Body of pancreas (tissue), 4 donors: ENCODE results near the gene AVEN. TPM values are rescaled to one million over a fixed set of nuclear protein-coding genes. Genes with fewer than 3 reads are reported as not detected.

Experiments
- ATAC-seq: fragments of 150-250 bp; one replicate; pipeline ENCODE4 v1.9.1; 2016
- DNase-seq, 4 donors: peaks; one replicate each; pipeline ENCODE4 v3.0.0-alpha.2; 2019
- H3K27ac ChIP-seq, 4 donors: fragments of 200-600 bp; sonication (generic); 1 replicate in 3 of 4; 2 replicates in 1 of 4; pipeline versions ENCODE4 v1.5.1 to v1.6.1; 2016 to 2019; ENCODE audit warnings: mild to moderate bottlenecking in 1 of 4, mixed read lengths in 1 of 4, moderate library complexity in 1 of 4
- H3K27me3 ChIP-seq, 2 donors: fragments of 200-600 bp; sonication (generic); one replicate each; pipeline ENCODE4 v1.6.0; 2016; ENCODE audit warnings: mild to moderate bottlenecking in 1 of 2
- H3K36me3 ChIP-seq, 2 donors: fragments of 200-600 bp; sonication (generic); replicated peaks in 1 of 2; 2 replicates each; pipeline ENCODE4 v1.5.1; 2016; ENCODE audit warnings: low read depth in 2 of 2; ENCODE audit not compliant: insufficient read depth in 1 of 2
- H3K4me1 ChIP-seq: fragments of 200-600 bp; sonication (generic); one replicate; pipeline ENCODE4 v1.6.0; 2016
- H3K4me3 ChIP-seq, 2 donors: fragments of 200-600 bp; sonication (generic); 1 replicate in 1 of 2; 2 replicates in 1 of 2; pipeline ENCODE4 v1.5.1; 2016 to 2019
- H3K9me3 ChIP-seq, 3 donors: fragments of 200-600 bp; sonication (generic); 1 replicate in 2 of 3; 2 replicates in 1 of 3; pipeline ENCODE4 v1.5.1; 2016
- POLR2A ChIP-seq, 3 donors: fragments of 450-650 bp; IDR thresholded peaks; one replicate each; pipeline ENCODE4 v1.6.1; 2016; ENCODE audit warnings: antibody characterized with exemption in 3 of 3, mild to moderate bottlenecking in 2 of 3
- WGBS, 2 donors: methylation state at CpG; one replicate each; pipeline ENCODE4 v1.1.5; 2017; 5-methylcytosine and 5-hydroxymethylcytosine counted together
- intact Hi-C: fragments of 100-400 bp; cut with DNase I; formaldehyde crosslinking; loops from one replicate; pipeline ENCODE4 v1.15.1; 2023
- total RNA-seq, 2 donors: library from RNA; depleted of rRNA; stranded (reverse); fragments of >200 nt; gene quantifications; one replicate each; pipeline ENCODE4 v1.1.0, GENCODE V29; 2016
- TF ChIP-seq, protein P1 (sequence below), 7 experiments: fragments of 450-650 bp in 4 of 7; fragments of 200-600 bp in 3 of 7; sonication (generic) in 3 of 7; IDR thresholded peaks; one replicate each; pipeline ENCODE4 v1.5.1; 2016 to 2019; ENCODE audit warnings: antibody characterized with exemption in 7 of 7

AVEN gene
- total RNA-seq, 2 donors from 2014 or later, result 10.5 to 12.2 TPM

DNA sequence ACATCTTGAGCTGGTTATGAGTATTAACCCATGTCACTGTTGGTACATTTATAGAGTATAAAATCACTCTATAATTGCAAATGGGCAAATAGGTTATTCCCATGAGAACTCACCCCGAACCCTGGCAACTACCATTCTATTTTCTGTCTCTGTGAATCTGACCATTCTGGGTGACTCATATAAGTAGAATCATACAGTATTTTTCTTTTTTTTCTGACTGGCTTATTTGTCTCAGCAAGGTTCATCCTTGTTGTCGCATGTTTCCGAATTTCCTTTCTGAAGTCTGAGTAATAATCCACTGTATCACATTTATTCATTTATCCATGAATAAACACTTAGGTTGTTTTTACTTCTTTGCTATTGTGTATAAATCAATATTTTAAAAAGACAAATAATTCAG lies 130.6 kb downstream of the AVEN start:
- Histone ChIP-seq H3K4me3 (no peak overlapping the region), H3K36me3 (no peaks in the 10 kb centered on the region), H3K27me3 (no peaks in the 10 kb centered on the region), H3K27ac (no peak overlapping the region), H3K9me3 (no peaks in the 10 kb centered on the region), H3K4me1 (no peaks in the 10 kb centered on the region)
- 91 to 93% methylated on average over 3 of the region's 3 CpGs for WGBS, 2 donors
- intact Hi-C loops, result no loop called here
- ATAC-seq, result no peak
- DNase-seq, result no peak
- TF ChIP-seq, protein P1, sequence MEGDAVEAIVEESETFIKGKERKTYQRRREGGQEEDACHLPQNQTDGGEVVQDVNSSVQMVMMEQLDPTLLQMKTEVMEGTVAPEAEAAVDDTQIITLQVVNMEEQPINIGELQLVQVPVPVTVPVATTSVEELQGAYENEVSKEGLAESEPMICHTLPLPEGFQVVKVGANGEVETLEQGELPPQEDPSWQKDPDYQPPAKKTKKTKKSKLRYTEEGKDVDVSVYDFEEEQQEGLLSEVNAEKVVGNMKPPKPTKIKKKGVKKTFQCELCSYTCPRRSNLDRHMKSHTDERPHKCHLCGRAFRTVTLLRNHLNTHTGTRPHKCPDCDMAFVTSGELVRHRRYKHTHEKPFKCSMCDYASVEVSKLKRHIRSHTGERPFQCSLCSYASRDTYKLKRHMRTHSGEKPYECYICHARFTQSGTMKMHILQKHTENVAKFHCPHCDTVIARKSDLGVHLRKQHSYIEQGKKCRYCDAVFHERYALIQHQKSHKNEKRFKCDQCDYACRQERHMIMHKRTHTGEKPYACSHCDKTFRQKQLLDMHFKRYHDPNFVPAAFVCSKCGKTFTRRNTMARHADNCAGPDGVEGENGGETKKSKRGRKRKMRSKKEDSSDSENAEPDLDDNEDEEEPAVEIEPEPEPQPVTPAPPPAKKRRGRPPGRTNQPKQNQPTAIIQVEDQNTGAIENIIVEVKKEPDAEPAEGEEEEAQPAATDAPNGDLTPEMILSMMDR (IDR thresholded peaks at IDR 0.05), result no peak
- TF ChIP-seq POLR2A (IDR thresholded peaks at IDR 0.05), result no peak

DNA sequence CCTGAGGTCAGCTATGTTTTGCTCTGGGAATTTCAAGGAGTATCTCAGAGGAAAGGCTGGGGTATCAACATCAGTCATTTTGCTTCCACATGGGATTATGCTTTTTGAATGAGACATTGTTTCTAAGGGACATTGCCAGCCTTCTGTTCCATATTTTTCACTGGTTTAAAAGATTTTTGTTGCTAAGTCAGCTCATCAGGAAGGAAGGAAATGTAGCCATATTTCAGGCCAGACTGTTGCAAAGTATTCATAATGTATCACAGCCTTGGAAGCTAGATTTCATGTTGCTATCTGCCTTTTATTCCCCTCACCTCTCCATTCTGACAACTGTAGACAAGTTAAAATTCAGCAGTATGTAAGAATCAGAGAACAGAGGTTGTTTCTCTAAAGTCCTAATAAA lies 131.7 kb downstream of the AVEN start:
- H3K4me3 ChIP-seq, result no peak overlapping the region
- H3K36me3 ChIP-seq, result no peaks in the 10 kb centered on the region
- H3K27me3 ChIP-seq, result no peaks in the 10 kb centered on the region
- ATAC-seq (no peak), DNase-seq (no peak)
- TF ChIP-seq POLR2A (IDR thresholded peaks at IDR 0.05), result no peak
- TF ChIP-seq, protein P1 (IDR thresholded peaks at IDR 0.05), result no peak
- intact Hi-C loops, result no loop called here
- no peaks in the 10 kb centered on the region for H3K9me3 ChIP-seq
- no peak overlapping the region for H3K27ac ChIP-seq
- no peaks in the 10 kb centered on the region for H3K4me1 ChIP-seq

GRCh38 chr15:33903661-33904060 lies 135.3 kb downstream of the AVEN start:
- WGBS, 2 donors, result 84 to 96% methylated on average over 2 of the region's 2 CpGs
- H3K9me3 ChIP-seq, result no peaks in the 10 kb centered on the region
- H3K27ac ChIP-seq, result no peak overlapping the region
- intact Hi-C loops, result no loop called here
- no peak for ATAC-seq
- DNase-seq, result no peak
- H3K36me3 ChIP-seq, result no peaks in the 10 kb centered on the region
- H3K4me1 ChIP-seq, result no peaks in the 10 kb centered on the region
- no peak overlapping the region for H3K4me3 ChIP-seq
- TF ChIP-seq, protein P1 (IDR thresholded peaks at IDR 0.05), result no peak
- no peak for TF ChIP-seq POLR2A (IDR thresholded peaks at IDR 0.05)
- H3K27me3 ChIP-seq, result no peaks in the 10 kb centered on the region

GRCh38 chr15:33902043-33902442 lies 137.0 kb downstream of the AVEN start:
- Histone ChIP-seq H3K36me3 (no peaks in the 10 kb centered on the region), H3K9me3 (no peaks in the 10 kb centered on the region), H3K27ac (no peak overlapping the region), H3K27me3 (no peaks in the 10 kb centered on the region), H3K4me1 (no peaks in the 10 kb centered on the region), H3K4me3 (no peak overlapping the region)
- TF ChIP-seq POLR2A (IDR thresholded peaks at IDR 0.05), result no peak
- TF ChIP-seq, protein P1 (IDR thresholded peaks at IDR 0.05), result no peak
- WGBS, 2 donors, result 0 to 2% methylated on average over 1 of the region's 1 CpG
- no peak for ATAC-seq
- DNase-seq, result no peak
- intact Hi-C loops, result no loop called here

DNA sequence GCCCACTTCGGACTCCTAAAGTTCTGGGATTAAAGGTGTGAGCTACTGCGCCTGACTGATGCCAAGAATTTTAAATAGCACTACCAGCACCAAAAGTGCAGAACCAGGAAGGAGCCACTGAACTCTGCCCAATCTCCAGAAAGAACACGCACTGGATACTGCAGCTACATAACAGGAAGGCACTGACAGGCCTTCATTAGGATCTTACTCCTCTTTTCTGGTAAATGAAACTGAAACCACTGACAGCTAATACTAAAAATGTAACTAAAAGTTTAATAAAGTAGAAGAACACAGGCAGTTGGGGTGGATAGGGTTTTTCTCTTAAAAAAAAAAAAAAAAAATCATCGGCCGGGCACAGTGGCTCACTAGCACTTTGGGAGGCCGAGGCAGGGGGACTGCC lies 144.8 kb downstream of the AVEN start:
- intact Hi-C loops, result no loop called here
- Histone ChIP-seq H3K27me3 (no peaks in the 10 kb centered on the region), H3K27ac (no peak overlapping the region), H3K36me3 (no peaks in the 10 kb centered on the region), H3K4me1 (no peaks in the 10 kb centered on the region), H3K9me3 (no peaks in the 10 kb centered on the region), H3K4me3 (no peak overlapping the region)
- 90 to 91% methylated on average over 4 to 6 of the region's 6 CpGs for WGBS, 2 donors
- DNase-seq, result no peak
- TF ChIP-seq, protein P1 (IDR thresholded peaks at IDR 0.05), result no peak
- TF ChIP-seq POLR2A (IDR thresholded peaks at IDR 0.05), result no peak
- no peak for ATAC-seq
